GM19452 (cell line): Measurements from ENCODE around the gene ADRA2C.

Experiments used
- ATAC-seq: cut with Tn5 transposase; IDR thresholded peaks from one replicate; pipeline ENCODE4 v1.9.1; 2021; ENCODE audit not compliant: unreplicated experiment

The ADRA2C gene

GRCh38 chr4:3766036-3766784 lies at the start of gene ADRA2C:
Gene ADRA2C, plus strand, starts transcription at chr4:3766385. Its CDS starts 222 bp downstream, at chr4:3766607.
- ATAC-seq: no peak

GRCh38 chr4:3716631-3717235 lies 49.5 kb upstream of the ADRA2C start:
- no peak for ATAC-seq

DNA sequence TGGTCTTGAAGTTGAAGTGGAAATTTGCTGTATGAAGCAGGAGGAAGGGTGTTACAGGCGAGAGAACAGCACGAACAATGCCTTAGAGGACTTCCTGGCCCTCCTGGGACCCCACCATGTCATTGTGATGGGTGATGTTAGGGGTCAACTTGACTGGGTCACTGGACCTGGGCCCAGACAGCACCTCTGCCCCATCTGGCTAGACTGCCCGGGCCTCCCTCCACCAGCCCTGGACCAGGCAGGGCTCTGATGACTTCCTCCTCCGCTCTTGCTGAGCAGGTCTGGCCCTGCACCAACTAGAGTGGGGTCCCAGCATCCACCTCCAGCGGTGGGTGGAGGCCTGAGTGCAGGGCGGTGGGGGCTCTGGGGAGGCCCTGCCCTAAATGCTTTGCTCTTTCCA lies 48.9 kb upstream of the ADRA2C start:
- ATAC-seq: no peak

DNA sequence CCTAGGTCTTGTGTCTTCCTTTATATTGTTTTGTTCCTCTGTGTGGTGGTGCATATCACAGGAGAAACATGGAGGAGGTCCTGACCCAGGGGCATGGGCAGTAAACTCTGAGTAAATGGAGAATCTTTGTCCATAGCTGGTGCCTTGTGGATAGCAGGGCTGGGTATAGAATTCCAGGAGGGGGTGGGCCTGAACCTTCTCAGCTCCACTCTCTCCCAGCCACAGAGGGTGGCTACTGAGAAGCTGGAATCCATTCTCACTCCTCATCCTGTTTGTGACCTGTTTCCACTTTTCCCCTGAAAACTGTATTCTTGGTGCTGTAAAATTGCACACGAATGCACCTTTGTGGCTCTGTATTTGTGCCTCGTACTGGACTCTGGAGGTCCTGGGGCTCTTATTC lies 47.7 kb upstream of the ADRA2C start:
- ATAC-seq: no peak

DNA sequence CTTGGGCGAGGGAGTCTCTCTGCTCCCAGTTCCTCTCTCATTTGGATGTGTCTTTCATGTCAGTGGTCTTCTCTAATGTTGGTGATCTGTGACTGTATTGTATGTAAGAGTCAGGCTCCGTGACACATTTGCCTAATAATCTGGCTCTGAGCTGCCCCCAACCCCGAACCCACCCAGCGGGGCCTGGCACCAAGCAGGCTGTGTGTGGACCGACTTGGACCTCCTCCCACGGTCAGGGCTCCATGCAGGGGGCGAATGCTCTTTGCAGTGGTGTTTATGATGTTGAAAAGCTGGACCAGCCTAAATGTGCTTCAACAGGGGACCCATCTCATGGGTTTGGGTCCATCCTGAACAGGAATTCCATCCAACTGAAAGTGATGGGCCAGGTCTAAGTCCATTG lies 47.0 kb upstream of the ADRA2C start:
- no peak for ATAC-seq

DNA sequence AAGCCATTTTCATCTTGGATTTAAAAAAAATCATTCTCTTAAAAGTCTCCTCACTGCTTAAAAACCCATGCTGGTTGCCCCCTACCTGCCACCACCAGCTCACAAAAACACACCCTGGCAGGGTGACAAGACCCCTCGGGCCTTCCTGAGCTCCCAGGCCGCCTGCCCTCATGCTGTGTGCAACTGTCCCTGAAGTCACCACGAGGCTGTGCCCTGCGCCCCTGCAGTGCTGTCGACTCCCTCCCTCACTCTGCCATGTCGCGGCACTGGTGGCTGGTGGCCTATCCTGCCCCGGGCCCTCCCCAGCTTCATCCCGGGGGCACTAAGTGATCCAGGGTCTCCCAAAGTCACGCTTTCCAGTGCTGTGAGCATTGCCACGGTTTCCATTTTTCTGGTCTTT lies 46.3 kb upstream of the ADRA2C start:
- no peak for ATAC-seq

DNA sequence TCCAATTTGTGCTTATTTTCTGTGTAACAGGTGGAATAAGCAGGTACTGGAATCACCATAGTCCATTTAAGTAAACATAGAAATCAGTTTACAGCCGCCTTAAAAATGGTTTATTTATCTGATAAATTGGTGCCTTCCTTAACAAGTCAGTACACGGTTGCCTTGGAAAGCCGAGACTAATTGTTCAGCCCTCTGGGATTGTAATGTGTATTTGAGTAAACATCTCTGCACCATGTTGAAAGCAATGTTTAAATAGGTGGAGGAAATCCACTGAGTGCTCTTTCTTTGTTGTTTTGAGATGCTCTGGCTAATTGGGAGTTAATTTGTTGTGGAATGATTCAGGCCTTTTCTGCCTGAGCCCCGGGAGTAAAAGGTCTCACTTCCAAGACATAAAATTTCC lies 45.7 kb upstream of the ADRA2C start:
- ATAC-seq: no peak

GRCh38 chr4:3721186-3721585 lies 45.0 kb upstream of the ADRA2C start:
- no peak for ATAC-seq

GRCh38 chr4:3721627-3722026 lies 44.6 kb upstream of the ADRA2C start:
- no peak for ATAC-seq

DNA sequence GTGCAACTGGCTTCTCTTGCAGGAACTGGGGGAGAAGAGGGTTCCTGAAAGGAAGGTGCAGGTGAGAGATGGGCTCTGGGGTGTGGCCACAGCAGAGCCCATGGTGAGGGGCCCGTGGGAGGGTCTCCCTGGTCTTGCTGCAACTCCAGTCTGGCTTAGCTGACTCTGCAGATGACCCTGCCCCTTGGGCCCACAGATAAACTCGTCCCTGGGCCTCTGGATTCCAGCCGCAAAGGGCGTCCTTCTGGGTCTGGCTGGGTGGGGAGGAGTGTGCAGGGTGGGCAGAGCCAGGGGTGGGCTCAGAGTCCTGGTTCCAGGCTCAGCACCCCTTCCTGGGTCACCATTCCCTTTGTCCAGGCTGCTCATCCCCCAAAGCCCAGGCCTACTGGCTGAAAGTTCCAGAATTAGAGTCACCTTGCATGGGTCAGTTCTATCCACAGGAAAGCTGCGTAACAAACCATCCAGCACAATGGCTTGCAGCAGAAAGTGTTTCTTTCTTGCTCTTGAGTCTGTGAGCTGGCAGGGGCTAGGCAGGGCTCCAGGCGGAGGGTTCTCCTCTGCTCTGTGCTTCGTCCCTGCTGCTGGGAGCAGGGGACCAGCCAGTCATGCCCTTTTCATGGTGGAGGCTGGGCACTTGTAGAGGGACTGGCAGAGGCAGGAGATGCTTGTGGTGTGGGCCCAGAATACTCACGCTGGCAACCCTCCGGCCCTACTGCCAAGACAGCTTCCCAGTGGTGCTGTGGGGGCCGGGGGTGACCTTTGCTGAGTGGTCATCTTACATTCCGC lies 43.5 kb upstream of the ADRA2C start:
- no peak for ATAC-seq

DNA sequence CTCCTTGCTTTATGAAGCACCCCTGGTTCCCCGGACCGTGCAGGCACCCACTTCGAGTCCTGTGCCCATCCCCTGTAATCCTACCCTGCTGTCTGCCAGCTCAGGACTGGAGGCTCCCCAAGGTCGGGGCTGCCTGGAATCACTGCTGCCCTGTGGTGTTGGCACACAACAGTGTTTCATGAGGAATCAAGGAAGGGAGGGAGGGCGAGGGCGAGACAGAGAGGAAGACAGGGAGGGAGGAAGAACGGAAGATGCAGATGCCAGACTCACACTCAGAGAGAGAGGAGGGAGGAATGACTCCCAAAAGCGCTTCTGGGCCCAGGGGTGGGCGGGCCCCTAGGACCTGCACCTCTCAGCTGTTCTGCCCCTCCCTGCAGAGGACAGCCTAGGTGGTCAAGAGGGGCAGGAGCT lies 42.9 kb upstream of the ADRA2C start:
- ATAC-seq: no peak

- no peak for ATAC-seq
These were observed 41.6 kb upstream of the ADRA2C start for GRCh38 chr4:3724319-3725231.

- no peak for ATAC-seq
These were observed 40.0 kb upstream of the ADRA2C start for GRCh38 chr4:3725936-3726870.

- ATAC-seq: no peak
These were observed 38.2 kb upstream of the ADRA2C start for GRCh38 chr4:3727847-3728469.

DNA sequence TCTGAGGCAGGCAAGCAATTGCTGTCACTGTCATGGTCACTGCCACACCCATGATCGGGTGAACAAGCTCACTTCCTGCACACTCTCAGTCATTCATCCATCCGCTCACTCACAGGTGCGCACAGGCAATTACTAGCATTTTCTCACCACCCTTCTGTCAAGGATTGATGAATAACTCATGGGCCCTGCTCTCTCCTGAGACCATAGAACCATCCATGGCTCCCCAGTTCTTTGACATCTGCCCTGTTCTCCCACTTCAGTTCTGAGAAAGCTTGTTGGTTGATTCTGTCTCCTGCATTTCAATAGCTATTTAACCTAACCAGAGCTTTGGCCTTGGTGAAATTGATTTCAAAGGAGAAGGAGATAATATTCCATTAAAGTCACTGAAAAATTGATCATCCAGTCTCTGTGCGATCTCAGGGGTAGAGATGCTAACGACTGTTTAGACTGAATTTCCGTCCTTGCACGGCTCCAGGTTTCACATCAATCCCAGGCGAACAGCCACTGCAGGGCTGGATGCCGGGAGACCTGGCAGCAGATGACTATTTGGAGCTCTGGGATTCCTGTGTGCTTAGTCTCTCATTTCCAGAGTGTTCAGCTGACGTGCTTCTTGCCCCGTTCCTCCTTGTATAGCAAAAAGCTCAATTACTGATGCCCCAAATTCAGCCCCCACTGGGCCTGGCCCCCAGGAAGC lies 36.9 kb upstream of the ADRA2C start:
- no peak for ATAC-seq

- ATAC-seq: no peak
These were observed 36.3 kb upstream of the ADRA2C start for GRCh38 chr4:3729882-3730226.

- ATAC-seq: no peak
These were observed 35.6 kb upstream of the ADRA2C start for GRCh38 chr4:3730422-3731190.
